ENCODE data around the gene CACNA1D.

CACNA1D gene

GRCh38 chr3:53754325-53754724, 259.9 kb downstream of the CACNA1D start:
- Mint-ChIP-seq H3K4me3 (no peak overlapping the region), H3K4me1 (ENCODE audit: low read depth) (peaks cover 15% of the 10 kb centered on the region), H3K36me3 (ENCODE audit: low read depth) (no peaks in the 10 kb centered on the region), H3K9me3 (no peaks in the 10 kb centered on the region), H3K27me3 (peaks cover 2% of the 10 kb centered on the region), H3K27ac (no peak overlapping the region)
- DNase-seq, result no peak

DNA sequence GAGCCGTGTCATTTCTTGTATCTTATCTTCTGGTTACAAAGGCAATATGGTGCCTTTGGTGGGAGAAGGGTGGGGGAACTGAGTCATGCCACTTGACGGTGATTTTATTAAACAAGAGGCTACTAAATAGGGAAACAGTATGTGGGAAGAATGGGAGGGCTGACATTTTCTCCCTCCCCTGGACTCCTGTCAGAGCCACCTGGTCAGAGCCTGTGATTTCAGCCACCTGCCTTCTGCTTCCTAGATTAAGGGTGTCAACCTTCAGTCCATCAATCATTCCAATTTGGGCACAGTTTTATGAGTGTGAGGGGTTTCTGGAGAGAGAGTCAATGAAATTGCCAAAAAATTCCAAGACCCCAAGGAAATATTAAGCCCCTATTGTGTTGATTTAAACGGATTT, 264.4 kb downstream of the CACNA1D start:
- Mint-ChIP-seq H3K27ac (no peak overlapping the region), H3K4me1 (ENCODE audit: low read depth) (peaks cover 8% of the 10 kb centered on the region), H3K9me3 (no peaks in the 10 kb centered on the region), H3K4me3 (no peak overlapping the region), H3K27me3 (peaks cover 2% of the 10 kb centered on the region), H3K36me3 (ENCODE audit: low read depth) (no peaks in the 10 kb centered on the region)
- no peak for DNase-seq

- no peak for DNase-seq
- no peaks in the 10 kb centered on the region for H3K9me3 Mint-ChIP-seq
- H3K4me3 Mint-ChIP-seq, result no peak overlapping the region
- H3K4me1 Mint-ChIP-seq (ENCODE audit: low read depth), result no peaks in the 10 kb centered on the region
- no peak overlapping the region for H3K27ac Mint-ChIP-seq
- H3K27me3 Mint-ChIP-seq, result peaks cover 6% of the 10 kb centered on the region
- no peaks in the 10 kb centered on the region for H3K36me3 Mint-ChIP-seq (ENCODE audit: low read depth)
Observed at GRCh38 chr3:53763353-53763752, 268.9 kb downstream of the CACNA1D start.

DNA sequence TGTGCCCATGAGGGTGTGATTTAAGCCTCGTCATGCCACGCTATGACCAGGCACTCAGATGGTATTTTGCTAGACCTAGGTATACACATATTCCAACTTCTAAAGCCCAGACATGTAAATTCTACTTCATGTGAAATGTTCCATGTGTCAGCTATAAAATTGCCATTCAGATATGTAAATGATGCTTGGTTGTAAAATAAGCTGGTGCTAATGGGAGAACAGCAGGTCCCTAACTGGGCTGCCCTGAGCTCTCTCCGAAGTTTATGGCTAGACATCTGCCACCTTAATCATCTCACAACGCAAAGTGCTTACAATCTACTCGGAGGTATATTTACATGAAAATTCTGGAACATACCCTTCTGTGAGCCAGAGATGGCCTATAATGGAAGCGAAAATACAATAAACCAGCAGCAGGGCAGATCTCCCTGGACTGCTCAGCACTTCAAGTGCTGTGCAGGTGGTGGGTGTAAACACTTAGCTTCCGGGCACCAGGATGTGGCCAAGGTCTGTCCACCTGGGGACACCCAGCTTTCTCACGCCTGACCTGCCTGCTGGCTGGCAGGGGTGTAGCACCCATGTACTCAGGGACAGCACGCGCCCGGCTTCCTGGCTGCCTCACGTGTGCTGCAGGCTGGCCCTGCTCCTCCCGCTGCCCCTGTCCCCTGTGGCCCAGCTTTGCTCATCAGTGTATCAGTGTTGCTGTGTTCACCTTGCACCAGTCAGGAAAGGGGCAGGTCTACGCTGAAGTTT, 269.8 kb downstream of the CACNA1D start:
- no peaks in the 10 kb centered on the region for H3K36me3 Mint-ChIP-seq (ENCODE audit: low read depth)
- DNase-seq, result no peak
- no peaks in the 10 kb centered on the region for H3K4me1 Mint-ChIP-seq (ENCODE audit: low read depth)
- no peak overlapping the region for H3K27ac Mint-ChIP-seq
- no peak overlapping the region for H3K4me3 Mint-ChIP-seq
- peaks cover 6% of the 10 kb centered on the region for H3K27me3 Mint-ChIP-seq
- no peaks in the 10 kb centered on the region for H3K9me3 Mint-ChIP-seq

DNA sequence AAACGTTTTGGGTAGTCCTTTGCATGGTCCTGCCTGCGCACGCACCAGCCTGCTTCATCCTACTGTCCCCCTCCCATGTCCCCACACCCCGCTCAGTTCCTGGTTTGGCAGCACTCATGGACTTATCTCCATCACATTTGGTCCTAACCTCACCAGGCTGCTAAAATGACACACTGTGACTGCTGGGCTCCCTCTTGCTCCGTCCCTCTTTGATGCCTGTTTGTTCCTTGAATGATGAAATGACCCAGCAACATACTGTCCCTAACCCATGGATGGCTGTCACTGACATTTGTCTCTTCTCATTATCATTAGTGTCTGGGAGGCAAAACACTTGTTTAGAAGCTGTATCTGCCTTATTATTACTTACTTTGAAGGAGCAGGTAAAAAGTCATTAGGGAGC, 271.3 kb downstream of the CACNA1D start:
- H3K27me3 Mint-ChIP-seq, result peaks cover 6% of the 10 kb centered on the region
- no peaks in the 10 kb centered on the region for H3K9me3 Mint-ChIP-seq
- no peak overlapping the region for H3K27ac Mint-ChIP-seq
- H3K36me3 Mint-ChIP-seq (ENCODE audit: low read depth), result no peaks in the 10 kb centered on the region
- no peak overlapping the region for H3K4me3 Mint-ChIP-seq
- H3K4me1 Mint-ChIP-seq (ENCODE audit: low read depth), result no peaks in the 10 kb centered on the region
- DNase-seq, result no peak

DNA sequence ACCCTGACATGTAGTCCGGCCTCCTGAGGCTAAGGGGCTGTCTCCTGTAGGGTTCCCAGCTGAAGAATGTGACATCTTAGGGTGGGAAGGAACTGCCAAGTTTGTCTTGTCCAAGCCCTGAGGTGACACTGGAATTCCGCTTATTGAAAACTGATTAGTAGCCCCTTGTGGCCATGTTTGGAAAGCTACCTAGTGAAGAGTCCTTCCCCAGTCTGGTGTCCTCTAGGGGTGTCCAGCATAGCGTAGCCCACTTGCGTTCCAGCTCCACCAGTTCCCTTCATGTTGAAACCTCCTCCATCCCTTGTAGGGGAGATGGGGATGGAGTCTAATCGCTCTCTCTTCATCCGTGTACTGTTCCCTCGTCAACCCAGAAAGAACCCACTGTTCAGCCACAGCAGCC, 272.3 kb downstream of the CACNA1D start:
- no peak for DNase-seq
- no peaks in the 10 kb centered on the region for H3K36me3 Mint-ChIP-seq (ENCODE audit: low read depth)
- no peak overlapping the region for H3K4me3 Mint-ChIP-seq
- no peaks in the 10 kb centered on the region for H3K9me3 Mint-ChIP-seq
- H3K4me1 Mint-ChIP-seq (ENCODE audit: low read depth), result no peaks in the 10 kb centered on the region
- peaks cover 6% of the 10 kb centered on the region for H3K27me3 Mint-ChIP-seq
- no peak overlapping the region for H3K27ac Mint-ChIP-seq

DNA sequence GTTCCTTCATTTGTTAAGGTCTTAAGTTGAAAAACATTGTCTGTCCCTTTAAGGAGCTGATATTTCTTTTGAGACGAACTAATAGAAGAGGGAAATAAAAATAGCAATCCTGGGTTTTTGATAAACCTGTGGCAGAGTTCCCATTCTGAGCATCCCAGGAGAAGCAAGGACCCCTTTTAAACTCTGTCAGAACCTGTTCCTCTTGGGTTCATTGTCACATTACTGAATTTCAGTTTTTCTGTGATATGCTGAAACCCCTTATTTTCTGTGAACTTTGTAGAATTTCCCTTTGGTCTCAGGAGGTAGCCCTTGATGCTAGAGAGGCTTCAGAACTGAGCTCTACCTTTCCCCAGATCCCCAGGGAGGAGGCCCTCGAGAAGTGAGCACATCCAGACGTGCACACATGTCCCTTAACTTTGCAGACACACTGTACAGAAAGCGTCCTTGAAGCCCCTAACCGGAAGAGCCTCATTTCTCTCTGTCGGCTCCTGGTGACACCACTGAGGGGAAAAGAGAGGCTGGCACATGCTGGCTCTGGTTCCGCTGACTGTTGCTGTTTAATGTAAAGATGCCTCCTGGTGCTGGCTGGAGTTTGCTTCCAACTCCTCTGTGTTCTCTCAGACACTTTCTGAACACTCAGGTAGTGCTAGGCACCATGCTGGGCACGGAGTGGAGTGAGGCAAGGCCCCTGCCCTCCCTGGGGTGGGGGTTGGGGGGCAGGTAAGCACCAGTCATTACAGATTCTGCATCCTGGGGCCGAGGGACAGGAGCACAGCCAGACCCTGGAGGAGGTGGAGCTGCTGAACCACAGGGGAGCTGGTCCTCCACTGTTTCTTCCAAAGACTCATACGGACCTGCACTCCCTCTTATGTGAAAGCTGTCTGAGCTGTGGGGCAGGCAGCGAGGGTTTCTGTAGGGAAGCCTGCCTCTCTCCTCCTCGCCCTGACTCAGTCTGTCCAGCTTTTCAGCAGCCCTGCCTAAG, 274.4 kb downstream of the CACNA1D start:
- Mint-ChIP-seq H3K4me3 (no peak overlapping the region), H3K36me3 (ENCODE audit: low read depth) (no peaks in the 10 kb centered on the region), H3K9me3 (no peaks in the 10 kb centered on the region), H3K4me1 (ENCODE audit: low read depth) (no peaks in the 10 kb centered on the region), H3K27ac (no peak overlapping the region), H3K27me3 (peaks cover 6% of the 10 kb centered on the region)
- DNase-seq, result no peak

DNA sequence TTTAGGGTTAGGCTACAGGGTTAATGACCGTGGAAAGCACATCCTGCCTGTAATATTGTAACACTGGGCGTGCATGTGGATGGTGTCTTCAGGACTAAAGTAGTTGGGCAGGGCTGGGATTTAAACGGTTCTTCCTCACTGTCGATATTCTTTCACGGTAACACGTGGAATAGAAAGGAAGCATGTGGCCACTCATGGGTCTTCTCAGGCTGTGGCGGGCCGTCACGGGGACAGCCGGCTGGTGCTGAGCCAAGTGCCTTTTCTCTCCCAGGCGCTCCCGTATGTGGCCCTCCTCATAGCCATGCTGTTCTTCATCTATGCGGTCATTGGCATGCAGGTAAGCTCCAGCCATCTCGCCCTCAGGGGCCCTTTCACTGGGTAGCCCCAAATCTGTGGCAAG, 278.2 kb downstream of the CACNA1D start:
- H3K4me1 Mint-ChIP-seq (ENCODE audit: low read depth), result no peaks in the 10 kb centered on the region
- no peak overlapping the region for H3K4me3 Mint-ChIP-seq
- H3K9me3 Mint-ChIP-seq, result no peaks in the 10 kb centered on the region
- no peaks in the 10 kb centered on the region for H3K27me3 Mint-ChIP-seq
- H3K27ac Mint-ChIP-seq, result no peak overlapping the region
- DNase-seq, result no peak
- no peaks in the 10 kb centered on the region for H3K36me3 Mint-ChIP-seq (ENCODE audit: low read depth)

DNA sequence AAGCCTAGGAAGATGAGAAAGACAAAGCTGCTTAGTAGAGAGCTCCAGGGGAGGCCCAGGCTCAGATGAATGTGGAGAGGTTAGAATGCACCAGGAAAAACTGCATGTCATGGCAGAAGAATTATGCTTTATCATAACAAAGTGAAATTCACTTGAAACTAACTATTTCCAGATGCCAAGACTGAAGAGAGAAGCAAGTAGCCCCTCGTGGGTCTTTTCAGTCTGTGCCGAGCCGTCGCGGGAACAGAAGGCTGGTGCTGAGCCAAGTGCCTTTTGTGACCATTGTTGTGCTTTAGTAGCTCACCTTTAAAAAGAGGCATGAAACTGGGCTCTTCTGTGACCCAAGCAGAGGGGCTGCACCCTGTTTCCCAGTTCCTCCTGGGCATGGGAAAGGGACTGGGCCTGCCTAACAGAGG, 278.6 kb downstream of the CACNA1D start:
- Mint-ChIP-seq H3K36me3 (ENCODE audit: low read depth) (no peaks in the 10 kb centered on the region), H3K9me3 (no peaks in the 10 kb centered on the region), H3K4me3 (no peak overlapping the region), H3K27me3 (no peaks in the 10 kb centered on the region), H3K4me1 (ENCODE audit: low read depth) (no peaks in the 10 kb centered on the region), H3K27ac (no peak overlapping the region)
- no peak for DNase-seq

GRCh38 chr3:53773611-53774368, 279.4 kb downstream of the CACNA1D start:
- no peak for DNase-seq
- H3K36me3 Mint-ChIP-seq (ENCODE audit: low read depth), result no peaks in the 10 kb centered on the region
- H3K4me3 Mint-ChIP-seq, result no peak overlapping the region
- H3K4me1 Mint-ChIP-seq (ENCODE audit: low read depth), result no peaks in the 10 kb centered on the region
- no peak overlapping the region for H3K27ac Mint-ChIP-seq
- H3K9me3 Mint-ChIP-seq, result no peaks in the 10 kb centered on the region
- no peaks in the 10 kb centered on the region for H3K27me3 Mint-ChIP-seq

DNA sequence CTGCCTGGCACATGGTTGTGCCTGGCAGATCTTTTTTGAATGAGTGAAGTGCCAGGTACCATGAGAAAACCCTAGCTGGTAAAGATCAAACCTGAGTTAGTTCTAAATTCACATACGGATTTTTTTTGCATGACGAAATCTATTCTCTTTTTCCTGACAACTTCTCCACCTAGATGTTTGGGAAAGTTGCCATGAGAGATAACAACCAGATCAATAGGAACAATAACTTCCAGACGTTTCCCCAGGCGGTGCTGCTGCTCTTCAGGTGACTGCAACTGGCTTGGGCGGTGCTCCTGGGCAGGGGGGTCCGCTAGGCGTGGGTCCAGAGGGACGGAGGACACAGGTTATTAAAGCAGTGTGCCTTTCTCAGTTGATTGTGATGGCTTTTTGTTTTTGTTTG, 280.0 kb downstream of the CACNA1D start:
- no peaks in the 10 kb centered on the region for H3K9me3 Mint-ChIP-seq
- DNase-seq, result no peak
- no peak overlapping the region for H3K27ac Mint-ChIP-seq
- no peaks in the 10 kb centered on the region for H3K36me3 Mint-ChIP-seq (ENCODE audit: low read depth)
- no peaks in the 10 kb centered on the region for H3K4me1 Mint-ChIP-seq (ENCODE audit: low read depth)
- no peak overlapping the region for H3K4me3 Mint-ChIP-seq
- H3K27me3 Mint-ChIP-seq, result no peaks in the 10 kb centered on the region

DNA sequence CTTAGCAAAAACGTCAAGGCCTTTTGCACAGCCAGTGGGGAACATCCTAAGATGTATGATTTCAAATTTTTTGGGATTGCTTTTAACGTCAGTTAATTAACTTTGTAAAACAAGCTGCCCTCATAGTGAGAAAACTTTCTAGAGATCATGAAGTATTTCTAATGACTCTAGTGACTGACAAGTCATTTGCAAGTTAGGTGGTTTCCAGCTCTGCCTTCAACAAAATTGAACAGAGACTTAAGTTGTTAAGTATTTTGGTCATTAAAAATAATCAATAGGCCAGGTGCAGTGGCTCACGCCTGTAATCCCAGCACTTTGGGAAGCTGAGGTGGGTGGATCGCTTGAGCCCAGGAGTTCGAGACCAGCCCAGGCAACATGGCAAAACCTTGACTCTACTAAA, 280.6 kb downstream of the CACNA1D start:
- DNase-seq, result no peak
- H3K36me3 Mint-ChIP-seq (ENCODE audit: low read depth), result no peaks in the 10 kb centered on the region
- no peak overlapping the region for H3K4me3 Mint-ChIP-seq
- H3K9me3 Mint-ChIP-seq, result no peaks in the 10 kb centered on the region
- no peak overlapping the region for H3K27ac Mint-ChIP-seq
- no peaks in the 10 kb centered on the region for H3K4me1 Mint-ChIP-seq (ENCODE audit: low read depth)
- H3K27me3 Mint-ChIP-seq, result no peaks in the 10 kb centered on the region

DNA sequence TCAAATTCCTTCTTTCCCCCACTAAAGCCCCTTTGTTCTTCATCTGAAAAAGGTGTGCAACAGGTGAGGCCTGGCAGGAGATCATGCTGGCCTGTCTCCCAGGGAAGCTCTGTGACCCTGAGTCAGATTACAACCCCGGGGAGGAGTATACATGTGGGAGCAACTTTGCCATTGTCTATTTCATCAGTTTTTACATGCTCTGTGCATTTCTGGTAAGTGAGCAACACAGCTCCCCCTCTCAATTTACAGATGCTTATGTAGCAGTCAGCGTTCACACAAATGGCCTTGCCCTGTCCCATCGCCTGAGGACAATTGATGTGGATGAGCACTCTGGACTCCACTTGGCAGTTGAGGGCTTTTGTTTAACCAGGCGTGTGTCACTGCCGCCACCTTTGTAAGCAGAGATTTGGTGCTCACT, 281.4 kb downstream of the CACNA1D start:
- Mint-ChIP-seq H3K4me1 (ENCODE audit: low read depth) (no peaks in the 10 kb centered on the region), H3K27ac (no peak overlapping the region), H3K9me3 (no peaks in the 10 kb centered on the region), H3K36me3 (ENCODE audit: low read depth) (no peaks in the 10 kb centered on the region), H3K4me3 (no peak overlapping the region), H3K27me3 (no peaks in the 10 kb centered on the region)
- no peak for DNase-seq

DNA sequence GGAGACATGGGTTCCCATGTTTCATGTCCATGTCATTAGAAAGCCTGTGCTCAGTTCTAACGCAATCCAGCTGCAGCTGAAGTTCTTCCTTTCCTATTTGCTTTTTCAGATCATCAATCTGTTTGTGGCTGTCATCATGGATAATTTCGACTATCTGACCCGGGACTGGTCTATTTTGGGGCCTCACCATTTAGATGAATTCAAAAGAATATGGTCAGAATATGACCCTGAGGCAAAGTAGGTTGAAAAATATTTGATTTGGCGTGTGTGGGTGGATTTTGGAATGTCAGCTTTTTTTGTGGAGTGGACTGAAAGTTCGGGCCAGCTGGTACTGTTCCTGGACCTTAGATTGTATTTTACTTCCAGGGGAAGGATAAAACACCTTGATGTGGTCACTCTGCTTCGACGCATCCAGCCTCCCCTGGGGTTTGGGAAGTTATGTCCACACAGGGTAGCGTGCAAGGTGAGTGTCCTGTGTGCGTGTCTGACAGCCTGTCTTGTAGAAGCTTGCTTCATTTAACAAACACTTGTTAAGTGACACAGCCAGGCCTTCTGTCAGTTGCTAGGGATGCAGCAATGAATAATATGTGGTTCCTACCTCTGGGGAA, 282.2 kb downstream of the CACNA1D start:
- no peak overlapping the region for H3K27ac Mint-ChIP-seq
- no peaks in the 10 kb centered on the region for H3K36me3 Mint-ChIP-seq (ENCODE audit: low read depth)
- H3K9me3 Mint-ChIP-seq, result no peaks in the 10 kb centered on the region
- no peaks in the 10 kb centered on the region for H3K27me3 Mint-ChIP-seq
- DNase-seq, result no peak
- no peaks in the 10 kb centered on the region for H3K4me1 Mint-ChIP-seq (ENCODE audit: low read depth)
- no peak overlapping the region for H3K4me3 Mint-ChIP-seq
